ENCODE data around the gene DIRAS3.

Gene DIRAS3

GRCh38 chr1:68000191-68000590 is 50.2 kb downstream of the DIRAS3 start:
- H3K27me3 ChIP-seq = no peaks in the 10 kb centered on the region
- no peak overlapping the region for H3K4me2 ChIP-seq
- H3K9ac ChIP-seq = no peak overlapping the region
- H3K27ac ChIP-seq = no peak overlapping the region
- peaks cover 22% of the 10 kb centered on the region for H3K9me3 ChIP-seq
- H3K4me3 ChIP-seq = no peak overlapping the region
- no peaks in the 10 kb centered on the region for H3K36me3 ChIP-seq
- no peak for TF ChIP-seq Cebpa-rat (IDR thresholded peaks at IDR 0.05)
- no peaks in the 10 kb centered on the region for H3K4me1 ChIP-seq
- no peaks in the 10 kb centered on the region for H4K20me1 ChIP-seq

- Histone ChIP-seq H3K36me3 (no peaks in the 10 kb centered on the region), H3K27me3 (no peaks in the 10 kb centered on the region), H3K4me2 (no peak overlapping the region), H3K4me1 (no peaks in the 10 kb centered on the region), H3K9ac (no peak overlapping the region), H3K27ac (no peak overlapping the region), H3K9me3 (peaks cover 19% of the 10 kb centered on the region), H4K20me1 (no peaks in the 10 kb centered on the region), H3K4me3 (no peak overlapping the region)
- no peak for TF ChIP-seq Cebpa-rat (IDR thresholded peaks at IDR 0.05)
These were observed 52.7 kb downstream of the DIRAS3 start for GRCh38 chr1:67997746-67998145.
